Neural cell (in vitro differentiated cells): ENCODE results near the gene SMARCA1. TPM values are rescaled to one million over a fixed set of nuclear protein-coding genes. Genes with fewer than 3 reads are reported as not detected.

Source experiments
- H2AFZ ChIP-seq: fragments of 200-600, 300-800 bp; sonication (generic), shearing (Covaris generic); 2 replicates; pipeline ENCODE4 v1.6.0; 2014; ENCODE audit warnings: low read depth, mild to moderate bottlenecking, antibody characterized with exemption, low read length, moderate library complexity
- H3F3A ChIP-seq: fragments of 200-600 bp; shearing (Covaris generic); 2 replicates; pipeline ENCODE4 v1.6.1; 2016; ENCODE audit warnings: mild to moderate bottlenecking, moderate library complexity, mixed read lengths, antibody characterized with exemption, low read length; ENCODE audit not compliant: insufficient read depth, poor library complexity, severe bottlenecking
- H3K27ac ChIP-seq: fragments of 200-600, 300-800 bp; sonication (generic), shearing (Covaris generic); 2 replicates; pipeline ENCODE4 v1.5.1; 2014; ENCODE audit warnings: mild to moderate bottlenecking, low read length, moderate library complexity
- H3K27me3 ChIP-seq: fragments of 300-800, 200-600 bp; sonication (generic), shearing (Covaris generic); 2 replicates; pipeline ENCODE4 v1.6.0; 2014; ENCODE audit warnings: mild to moderate bottlenecking, low read depth, low read length, moderate library complexity; ENCODE audit not compliant: insufficient read depth
- H3K36me3 ChIP-seq: fragments of 300-800, 200-600 bp; sonication (generic), shearing (Covaris generic); 2 replicates; pipeline ENCODE4 v1.5.1; 2014; ENCODE audit warnings: mild to moderate bottlenecking, antibody characterized with exemption, low read length, moderate library complexity; ENCODE audit not compliant: insufficient read depth
- H3K4me2 ChIP-seq: fragments of 300-800, 200-600 bp; sonication (generic), shearing (Covaris generic); 2 replicates; pipeline ENCODE4 v1.6.0; 2014; ENCODE audit warnings: mild to moderate bottlenecking, low read length
- H3K4me3 ChIP-seq: fragments of 300-800, 200-600 bp; sonication (generic), shearing (Covaris generic); 2 replicates; pipeline ENCODE4 v1.5.1; 2014; ENCODE audit warnings: mild to moderate bottlenecking, low read length, moderate library complexity
- H3K79me2 ChIP-seq: fragments of 200-600 bp; shearing (Covaris generic); replicated peaks from 2 replicates; pipeline ENCODE4 v1.6.0; 2014; ENCODE audit warnings: mild to moderate bottlenecking, low read length, moderate library complexity; ENCODE audit not compliant: insufficient read depth
- H3K9ac ChIP-seq: fragments of 300-800, 200-600 bp; sonication (generic), shearing (Covaris generic); 2 replicates; pipeline ENCODE4 v1.6.1; 2016; ENCODE audit warnings: mild to moderate bottlenecking, low read length, mixed read lengths
- H3K9me2 ChIP-seq: fragments of 200-600 bp; shearing (Covaris generic); 2 replicates; pipeline ENCODE4 v1.6.1; 2016; ENCODE audit warnings: mild to moderate bottlenecking, low read length, mixed read lengths; ENCODE audit not compliant: insufficient read depth
- H3K9me3 ChIP-seq: fragments of 200-600, 300-800 bp; sonication (generic), shearing (Covaris generic); 2 replicates; pipeline ENCODE4 v1.6.1; 2016; ENCODE audit warnings: mild to moderate bottlenecking, mixed run types, low read length, moderate library complexity, mixed read lengths
- H4K20me1 ChIP-seq: fragments of 200-600 bp; shearing (Covaris generic); 2 replicates; pipeline ENCODE4 v1.6.1; 2016; ENCODE audit warnings: mild to moderate bottlenecking, mixed run types; ENCODE audit not compliant: insufficient read depth
- EP300 ChIP-seq: fragments of 450-650 bp; conservative IDR thresholded peaks from 2 replicates; pipeline ENCODE4 v1.6.1; 2014; ENCODE audit warnings: antibody characterized with exemption, mild to moderate bottlenecking, moderate library complexity; ENCODE audit not compliant: poor library complexity, severe bottlenecking
- EZH2 ChIP-seq: fragments of 200-600, 300-800 bp; shearing (Covaris generic), sonication (generic); IDR thresholded peaks from 2 replicates; pipeline ENCODE4 v1.6.1; 2014; ENCODE audit warnings: antibody characterized with exemption, low read length, borderline replicate concordance, mild to moderate bottlenecking; ENCODE audit not compliant: insufficient read depth, poor library complexity, severe bottlenecking
- MXI1 ChIP-seq: fragments of 450-650 bp; conservative IDR thresholded peaks from 2 replicates; pipeline ENCODE4 v1.6.1; 2014; ENCODE audit warnings: antibody characterized with exemption, mild to moderate bottlenecking; ENCODE audit not compliant: poor library complexity, severe bottlenecking
- POLR2AphosphoS5 ChIP-seq: IDR thresholded peaks from 2 replicates; pipeline ENCODE4 v1.6.1; 2012
- RAD21 ChIP-seq: fragments of 450-650 bp; conservative IDR thresholded peaks from 2 replicates; pipeline ENCODE4 v1.6.1; 2014; ENCODE audit warnings: antibody characterized with exemption, mild to moderate bottlenecking, moderate library complexity
- SMC3 ChIP-seq: fragments of 450-650 bp; conservative IDR thresholded peaks from 2 replicates; pipeline ENCODE4 v1.6.1; 2014; ENCODE audit warnings: antibody characterized with exemption, mild to moderate bottlenecking, moderate library complexity; ENCODE audit not compliant: poor library complexity
- TAF1 ChIP-seq: IDR thresholded peaks from 2 replicates; pipeline ENCODE4 v1.6.1; 2012; ENCODE audit warnings: low read depth
- polyA plus RNA-seq: library from polyadenylated mRNA; depleted of rRNA; stranded (reverse); fragments of >200 nt; gene quantifications from 2 replicates; pipeline ENCODE4 v1.2.3, GENCODE V29; 2014
- small RNA-seq, 3 experiments: library from RNA; depleted of rRNA; stranded (forward); fragments of <200 nt; gene quantifications; one replicate each; pipeline ENCODE3, GENCODE V24; 2012
- TF ChIP-seq, protein P1 (sequence below): fragments of 450-650 bp; IDR thresholded peaks from 2 replicates; pipeline ENCODE4 v1.5.1; 2014; ENCODE audit warnings: antibody characterized with exemption, mild to moderate bottlenecking, moderate library complexity; ENCODE audit not compliant: poor library complexity, severe bottlenecking
- TF ChIP-seq, protein P2 (sequence below): IDR thresholded peaks from 2 replicates; pipeline ENCODE4 v1.6.1; 2012; ENCODE audit warnings: borderline replicate concordance

SMARCA1 gene
- polyA plus RNA-seq, 1 donor from 2014 or later, result 66.9 TPM

DNA sequence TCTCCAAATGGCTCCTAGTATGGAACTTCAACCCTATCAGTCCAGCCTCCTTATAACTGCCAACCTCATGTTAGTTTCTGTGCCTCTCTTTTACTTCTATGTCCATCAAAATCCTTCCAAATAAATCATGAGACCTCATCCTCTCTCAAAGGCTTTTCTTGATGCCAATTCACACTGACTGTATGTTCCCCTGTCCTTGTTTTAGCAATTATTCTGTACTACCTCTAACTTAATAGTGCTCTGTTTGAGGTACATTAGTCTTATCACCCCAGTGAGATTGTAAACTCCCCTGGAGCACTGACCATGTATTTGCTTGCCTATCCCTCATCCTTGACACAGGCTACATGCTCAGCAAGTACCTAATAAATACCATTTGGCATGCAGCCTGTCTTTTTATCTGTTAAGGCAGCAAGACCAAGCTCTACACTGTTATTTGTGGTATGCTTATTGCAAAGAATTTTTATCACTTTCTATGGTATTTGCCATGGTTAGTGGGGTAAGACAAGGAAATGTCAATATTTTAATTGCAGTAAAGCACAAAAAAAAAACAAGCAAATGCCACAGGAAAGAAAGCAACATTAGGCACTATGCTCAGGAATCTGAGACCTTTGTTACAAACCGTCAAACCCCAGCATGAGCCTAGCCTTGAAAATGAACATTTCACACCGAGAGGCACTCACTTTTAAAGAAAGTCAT lies 119.2 kb downstream of the SMARCA1 start:
- Histone ChIP-seq H3K4me3 (no peak overlapping the region), H3K9me2 (no peaks in the 10 kb centered on the region), H3K79me2 (no peaks in the 10 kb centered on the region), H3K4me2 (no peak overlapping the region), H2AFZ (no peak overlapping the region), H3F3A (no peaks in the 10 kb centered on the region), H3K36me3 (no peaks in the 10 kb centered on the region), H4K20me1 (no peaks in the 10 kb centered on the region), H3K9ac (no peak overlapping the region), H3K27ac (no peak overlapping the region), H3K9me3 (no peaks in the 10 kb centered on the region), H3K27me3 (no peaks in the 10 kb centered on the region)
- TF ChIP-seq POLR2AphosphoS5 (no peak), SMC3 (no peak), EZH2 (no peak), MXI1 (no peak), TAF1 (no peak), EP300 (no peak), RAD21 (no peak)
- TF ChIP-seq, protein P1, sequence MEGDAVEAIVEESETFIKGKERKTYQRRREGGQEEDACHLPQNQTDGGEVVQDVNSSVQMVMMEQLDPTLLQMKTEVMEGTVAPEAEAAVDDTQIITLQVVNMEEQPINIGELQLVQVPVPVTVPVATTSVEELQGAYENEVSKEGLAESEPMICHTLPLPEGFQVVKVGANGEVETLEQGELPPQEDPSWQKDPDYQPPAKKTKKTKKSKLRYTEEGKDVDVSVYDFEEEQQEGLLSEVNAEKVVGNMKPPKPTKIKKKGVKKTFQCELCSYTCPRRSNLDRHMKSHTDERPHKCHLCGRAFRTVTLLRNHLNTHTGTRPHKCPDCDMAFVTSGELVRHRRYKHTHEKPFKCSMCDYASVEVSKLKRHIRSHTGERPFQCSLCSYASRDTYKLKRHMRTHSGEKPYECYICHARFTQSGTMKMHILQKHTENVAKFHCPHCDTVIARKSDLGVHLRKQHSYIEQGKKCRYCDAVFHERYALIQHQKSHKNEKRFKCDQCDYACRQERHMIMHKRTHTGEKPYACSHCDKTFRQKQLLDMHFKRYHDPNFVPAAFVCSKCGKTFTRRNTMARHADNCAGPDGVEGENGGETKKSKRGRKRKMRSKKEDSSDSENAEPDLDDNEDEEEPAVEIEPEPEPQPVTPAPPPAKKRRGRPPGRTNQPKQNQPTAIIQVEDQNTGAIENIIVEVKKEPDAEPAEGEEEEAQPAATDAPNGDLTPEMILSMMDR, result no peak
- TF ChIP-seq, protein P2, sequence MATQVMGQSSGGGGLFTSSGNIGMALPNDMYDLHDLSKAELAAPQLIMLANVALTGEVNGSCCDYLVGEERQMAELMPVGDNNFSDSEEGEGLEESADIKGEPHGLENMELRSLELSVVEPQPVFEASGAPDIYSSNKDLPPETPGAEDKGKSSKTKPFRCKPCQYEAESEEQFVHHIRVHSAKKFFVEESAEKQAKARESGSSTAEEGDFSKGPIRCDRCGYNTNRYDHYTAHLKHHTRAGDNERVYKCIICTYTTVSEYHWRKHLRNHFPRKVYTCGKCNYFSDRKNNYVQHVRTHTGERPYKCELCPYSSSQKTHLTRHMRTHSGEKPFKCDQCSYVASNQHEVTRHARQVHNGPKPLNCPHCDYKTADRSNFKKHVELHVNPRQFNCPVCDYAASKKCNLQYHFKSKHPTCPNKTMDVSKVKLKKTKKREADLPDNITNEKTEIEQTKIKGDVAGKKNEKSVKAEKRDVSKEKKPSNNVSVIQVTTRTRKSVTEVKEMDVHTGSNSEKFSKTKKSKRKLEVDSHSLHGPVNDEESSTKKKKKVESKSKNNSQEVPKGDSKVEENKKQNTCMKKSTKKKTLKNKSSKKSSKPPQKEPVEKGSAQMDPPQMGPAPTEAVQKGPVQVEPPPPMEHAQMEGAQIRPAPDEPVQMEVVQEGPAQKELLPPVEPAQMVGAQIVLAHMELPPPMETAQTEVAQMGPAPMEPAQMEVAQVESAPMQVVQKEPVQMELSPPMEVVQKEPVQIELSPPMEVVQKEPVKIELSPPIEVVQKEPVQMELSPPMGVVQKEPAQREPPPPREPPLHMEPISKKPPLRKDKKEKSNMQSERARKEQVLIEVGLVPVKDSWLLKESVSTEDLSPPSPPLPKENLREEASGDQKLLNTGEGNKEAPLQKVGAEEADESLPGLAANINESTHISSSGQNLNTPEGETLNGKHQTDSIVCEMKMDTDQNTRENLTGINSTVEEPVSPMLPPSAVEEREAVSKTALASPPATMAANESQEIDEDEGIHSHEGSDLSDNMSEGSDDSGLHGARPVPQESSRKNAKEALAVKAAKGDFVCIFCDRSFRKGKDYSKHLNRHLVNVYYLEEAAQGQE, result no peak

Small RNA genes lying within 50 kb of the gene (small RNA-seq; reads per million reads assigned to genes)
- gene RF01169 (0 reads per million in 3 experiments), gene RNA5SP513 (0.03 to 0.16 (median 0.03) reads per million in 3 experiments), gene RPS26P56 (0 to 0.29 (median 0) reads per million in 3 experiments)

Other genes starting within 250 kb of the SMARCA1 start
- 27.9 and 31.2 TPM in 2 replicates for gene OCRL, start 16.8 kb upstream of the SMARCA1 start, polyA plus RNA-seq
- 0.26 and 0.38 TPM in 2 replicates for gene APLN, start 131.5 kb upstream of the SMARCA1 start, polyA plus RNA-seq
- not detected in 2 replicates for gene XPNPEP2, start 215.5 kb upstream of the SMARCA1 start, polyA plus RNA-seq